CD4-positive, alpha-beta memory T cell (primary cell): ENCODE data around the gene SPTSSB. TPM values are rescaled to one million over a fixed set of nuclear protein-coding genes. Genes with fewer than 3 reads are reported as not detected.

ENCODE experiments used
- CTCF ChIA-PET: fragments of 350-600 bp; sonication (Branson Sonifier 250); formaldehyde crosslinking; loops from one replicate; lab custom pipeline; 2021; ENCODE audit warnings: inconsistent platforms; ENCODE audit not compliant: partially characterized antibody; lab: Charles Lee
- POLR2A ChIA-PET: fragments of 350-600 bp; sonication (Branson Sonifier 250); formaldehyde crosslinking; loops from one replicate; lab custom pipeline; 2021; ENCODE audit not compliant: partially characterized antibody; lab: Charles Lee
- DNase-seq, 5 donors: peaks; one replicate each; pipeline versions ENCODE4 v3.0.0 to v3.0.0-alpha.2; 2020 to 2022; ENCODE audit warnings: mixed read lengths in 1 of 5
- H3K27ac ChIP-seq: one replicate; pipeline ENCODE4 v1.7.0; 2013; ENCODE audit warnings: low read depth, low read length
- H3K27me3 ChIP-seq: 2 replicates; pipeline ENCODE4 v1.7.0; 2013; ENCODE audit warnings: mild to moderate bottlenecking, low read length, moderate library complexity; ENCODE audit not compliant: insufficient read depth
- H3K36me3 ChIP-seq: 2 replicates; pipeline ENCODE4 v1.7.0; 2013; ENCODE audit warnings: mild to moderate bottlenecking, low read length, moderate library complexity; ENCODE audit not compliant: insufficient read depth
- H3K4me1 ChIP-seq: 2 replicates; pipeline ENCODE4 v1.7.0; 2013; ENCODE audit warnings: mild to moderate bottlenecking, low read length, moderate library complexity; ENCODE audit not compliant: insufficient read depth
- H3K4me3 ChIP-seq, 2 donors: one replicate each; pipeline ENCODE4 v1.7.0; 2013; ENCODE audit warnings: low read length in 2 of 2, mild to moderate bottlenecking in 1 of 2
- H3K9me3 ChIP-seq, 2 donors: one replicate each; pipeline ENCODE4 v1.7.0; 2013; ENCODE audit warnings: low read length in 2 of 2, control low read depth in 1 of 2; ENCODE audit not compliant: control insufficient read depth in 1 of 2
- H3K27ac Mint-ChIP-seq, 7 donors: one replicate each; pipeline ENCODE4 v1.8.0; 2020 to 2021; ENCODE audit warnings: mixed read lengths in 7 of 7, mild to moderate bottlenecking in 6 of 7, inconsistent platforms in 3 of 7, moderate library complexity in 3 of 7
- H3K27me3 Mint-ChIP-seq, 2 donors: one replicate each; pipeline ENCODE4 v1.8.0; 2020 to 2021; ENCODE audit warnings: mixed read lengths in 2 of 2
- H3K36me3 Mint-ChIP-seq, 2 donors: one replicate each; pipeline ENCODE4 v1.8.0; 2020 to 2021; ENCODE audit warnings: mixed read lengths in 2 of 2, inconsistent platforms in 1 of 2, mild to moderate bottlenecking in 1 of 2
- H3K4me1 Mint-ChIP-seq, 4 donors: one replicate each; pipeline ENCODE4 v1.8.0; 2020 to 2021; ENCODE audit warnings: mixed read lengths in 4 of 4, mild to moderate bottlenecking in 1 of 4
- H3K4me3 Mint-ChIP-seq, 8 donors: one replicate each; pipeline ENCODE4 v1.8.0; 2020 to 2021; ENCODE audit warnings: mixed read lengths in 8 of 8, mild to moderate bottlenecking in 7 of 8, moderate library complexity in 6 of 8, inconsistent platforms in 3 of 8
- H3K9me3 Mint-ChIP-seq, 8 donors: one replicate each; pipeline ENCODE4 v1.8.0; 2020 to 2021; ENCODE audit warnings: mixed read lengths in 8 of 8, mild to moderate bottlenecking in 5 of 8, inconsistent platforms in 3 of 8, moderate library complexity in 1 of 8
- intact Hi-C: fragments of 100-400 bp; cut with micrococcal nuclease; formaldehyde crosslinking; loops from one replicate; pipeline ENCODE4 v1.15.1; 2023
- polyA plus RNA-seq, 2 donors: library from polyadenylated mRNA; unstranded; fragments of 300-500 nt; fragmentation: Illumina TruSeq; gene quantifications; one replicate each; pipeline ENCODE4 v1.2.3, GENCODE V29; 2021
- total RNA-seq, 2 experiments: library from RNA; stranded (reverse); gene quantifications; one replicate each; pipeline ENCODE4 v1.2.3, GENCODE V29; 2021

The SPTSSB gene
- total and polyA plus RNA-seq, 4 experiments from 2014 or later = 0.08 to 0.79 TPM; not detected in 2

DNA sequence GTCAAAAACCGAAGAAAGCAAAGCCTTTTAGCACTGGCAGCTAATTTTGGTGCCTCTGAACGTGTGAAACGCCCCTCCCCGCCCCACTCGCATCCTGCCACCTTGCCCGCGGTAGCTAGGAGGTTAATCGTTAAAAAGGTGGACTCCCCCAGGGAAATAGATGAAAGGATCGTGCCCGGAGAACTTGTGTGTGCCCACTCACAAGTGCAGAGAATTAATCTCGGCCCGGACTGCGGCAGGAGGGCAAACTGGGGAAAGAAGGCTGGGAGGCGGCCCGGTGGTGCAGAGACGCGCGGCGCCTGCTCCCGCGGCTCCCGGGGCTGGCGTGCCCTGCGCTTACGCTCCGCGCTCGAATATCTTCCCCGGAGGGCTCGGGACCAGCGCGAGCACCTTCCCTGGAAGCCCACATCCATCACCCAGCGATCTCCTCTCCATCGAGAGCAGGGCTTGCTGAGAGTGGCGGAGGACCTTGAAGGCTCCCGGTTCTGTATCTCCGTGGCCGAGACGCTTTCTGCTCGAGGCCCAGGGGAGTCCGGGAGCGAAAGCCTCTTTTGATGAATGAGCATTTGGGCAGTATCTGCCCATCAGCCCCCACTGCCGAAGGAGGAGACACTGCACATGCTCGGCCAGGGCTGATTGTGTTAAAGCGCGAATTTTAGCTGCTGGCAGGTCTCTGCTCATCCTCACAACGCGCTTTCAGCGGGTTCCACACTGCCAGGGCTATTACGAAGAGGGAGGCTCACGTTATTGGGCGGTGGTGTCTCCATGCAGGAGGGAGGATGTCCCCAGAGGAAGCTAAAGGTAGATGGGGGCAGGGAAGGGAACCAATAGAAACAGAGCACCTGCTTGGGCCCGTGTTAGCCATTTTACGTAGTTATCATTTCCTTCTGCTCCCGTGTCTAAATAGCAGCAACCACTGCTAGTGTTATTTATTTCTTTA lies 1.3 kb upstream of the SPTSSB start:
- H3K36me3 Mint-ChIP-seq = no peaks in the 10 kb centered on the region
- H3K9me3 Mint-ChIP-seq = no peaks in the 10 kb centered on the region
- intact Hi-C loops = loop anchor here (1.0 to 5.0 kb wide), 3 partner anchors 22 to 150 kb away; partner anchors contain the start of gene NMD3
- H3K4me3 Mint-ChIP-seq = peak overlapping the region; percentile 83 to 95 (median 88)
- ChIA-PET CTCF (interaction anchor here (1.2 to 3.3 kb wide), 6 partner anchors 18 to 67 kb away, joined by 3 to 23 read pairs (median 6); no protein-coding TSS in a partner anchor), POLR2A (interaction anchor here (1.0 kb wide), 1 partner anchor 23 kb away, joined by 3 read pairs; no protein-coding TSS in a partner anchor)
- peak overlapping the region in 3 of 7 donors; percentile 4 to 91 (median 47) for H3K27ac Mint-ChIP-seq
- no peaks in the 10 kb centered on the region for H3K9me3 ChIP-seq
- H3K27ac ChIP-seq = no peak overlapping the region
- peak; percentile 31 to 42 (median 39) for DNase-seq
- H3K27me3 Mint-ChIP-seq = peaks cover 4 to 17% of the 10 kb centered on the region in 2 donors
- no peaks in the 10 kb centered on the region for H3K36me3 ChIP-seq
- peak overlapping the region; percentile 46 to 69 for H3K4me3 ChIP-seq
- peaks cover 4 to 25% (median 12%) of the 10 kb centered on the region in 4 donors for H3K4me1 Mint-ChIP-seq
- peaks cover 5% of the 10 kb centered on the region for H3K27me3 ChIP-seq
- peaks cover 17% of the 10 kb centered on the region for H3K4me1 ChIP-seq

DNA sequence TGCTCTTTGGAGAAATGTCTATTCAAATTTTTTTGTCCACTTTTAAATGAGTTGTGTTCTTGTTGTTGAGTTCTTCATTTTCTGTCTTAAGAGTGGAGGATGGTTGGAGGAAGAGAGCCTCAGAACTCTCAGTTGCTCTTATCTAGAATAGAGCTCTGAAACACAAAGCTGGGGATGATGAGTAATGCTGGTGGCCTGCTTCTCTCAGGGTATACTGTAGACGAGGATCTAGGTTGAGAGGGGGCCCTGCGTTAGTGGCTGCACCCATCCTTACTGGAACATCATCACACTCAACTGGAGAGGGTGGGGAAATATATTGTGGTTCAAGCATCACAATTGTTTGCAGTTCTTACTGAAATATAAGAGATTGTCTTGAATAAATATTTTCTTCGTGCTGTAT lies 1.8 kb downstream of the SPTSSB start:
- H3K4me3 Mint-ChIP-seq = no peak overlapping the region
- H3K4me1 Mint-ChIP-seq = peaks cover 4 to 25% (median 12%) of the 10 kb centered on the region in 4 donors
- H3K36me3 Mint-ChIP-seq = no peaks in the 10 kb centered on the region
- no peaks in the 10 kb centered on the region for H3K9me3 ChIP-seq
- no peaks in the 10 kb centered on the region for H3K9me3 Mint-ChIP-seq
- DNase-seq = no peak
- peaks cover 17% of the 10 kb centered on the region for H3K4me1 ChIP-seq
- ChIA-PET CTCF (interaction anchor here (1.1 to 3.3 kb wide), 2 partner anchors 9 to 38 kb away, joined by 5 to 23 read pairs; no protein-coding TSS in a partner anchor), POLR2A (interaction anchor here (0.9 kb wide), 1 partner anchor 14 kb away, joined by 3 read pairs; no protein-coding TSS in a partner anchor)
- no peak overlapping the region for H3K4me3 ChIP-seq
- peaks cover 4 to 19% of the 10 kb centered on the region in 2 donors for H3K27me3 Mint-ChIP-seq
- peaks cover 5% of the 10 kb centered on the region for H3K27me3 ChIP-seq
- no peak overlapping the region for H3K27ac Mint-ChIP-seq
- no peaks in the 10 kb centered on the region for H3K36me3 ChIP-seq
- intact Hi-C loops = no loop called here
- H3K27ac ChIP-seq = no peak overlapping the region

DNA sequence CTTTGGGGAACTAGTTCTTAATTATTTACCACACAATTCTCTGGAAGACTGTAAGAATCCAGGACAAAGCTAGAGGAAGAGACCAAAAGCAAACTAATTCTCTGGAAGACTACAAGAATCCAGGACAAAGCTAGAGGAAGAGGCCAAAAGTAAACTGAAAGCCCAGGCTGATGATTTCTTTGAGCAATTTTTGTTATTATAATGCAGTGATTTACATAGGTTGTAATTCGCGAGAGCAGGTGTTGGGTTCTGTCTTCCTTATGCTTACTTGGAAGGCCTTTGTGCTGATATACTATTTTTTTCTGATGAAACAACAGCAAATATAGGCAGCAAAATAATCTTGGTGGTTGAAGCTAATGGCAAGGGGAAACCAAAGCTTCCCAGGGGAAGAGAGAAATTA lies 5.2 kb downstream of the SPTSSB start:
- H3K36me3 ChIP-seq = no peaks in the 10 kb centered on the region
- no peaks in the 10 kb centered on the region for H3K9me3 ChIP-seq
- H3K9me3 Mint-ChIP-seq = no peaks in the 10 kb centered on the region
- ChIA-PET POLR2A (no interaction called here), CTCF (interaction anchor here (0.8 to 1.2 kb wide), 2 partner anchors 14 to 57 kb away, joined by 3 to 4 read pairs; no protein-coding TSS in a partner anchor)
- peaks cover 0 to 6% (median 3%) of the 10 kb centered on the region in 4 donors for H3K4me1 Mint-ChIP-seq
- H3K36me3 Mint-ChIP-seq = no peaks in the 10 kb centered on the region
- H3K4me1 ChIP-seq = peaks cover 5% of the 10 kb centered on the region
- H3K4me3 Mint-ChIP-seq = no peak overlapping the region
- intact Hi-C loops = no loop called here
- peaks cover 4 to 12% of the 10 kb centered on the region in 2 donors for H3K27me3 Mint-ChIP-seq
- H3K27me3 ChIP-seq = peaks cover 5% of the 10 kb centered on the region
- H3K4me3 ChIP-seq = no peak overlapping the region
- no peak overlapping the region for H3K27ac ChIP-seq
- H3K27ac Mint-ChIP-seq = no peak overlapping the region
- no peak for DNase-seq

DNA sequence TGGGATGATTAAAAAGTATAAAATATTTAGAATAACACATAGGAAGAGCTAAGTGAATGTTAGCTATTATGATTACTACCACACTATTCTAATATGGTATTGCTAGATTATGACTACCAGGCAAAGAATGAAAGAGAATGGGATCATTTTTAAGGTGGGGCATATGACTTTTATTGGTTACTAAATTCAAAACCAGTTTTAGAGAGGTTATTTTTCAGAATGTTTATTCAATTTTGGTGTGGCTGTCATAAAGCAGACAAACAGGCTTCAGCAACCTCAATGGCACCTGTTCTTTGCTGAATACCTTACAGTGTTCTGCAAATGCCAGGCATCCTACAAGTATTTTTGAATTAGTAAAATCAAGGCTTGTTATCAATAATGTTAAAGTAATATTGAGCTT lies 12.8 kb downstream of the SPTSSB start:
- no peaks in the 10 kb centered on the region for H3K4me1 Mint-ChIP-seq
- CTCF ChIA-PET = no interaction called here

DNA sequence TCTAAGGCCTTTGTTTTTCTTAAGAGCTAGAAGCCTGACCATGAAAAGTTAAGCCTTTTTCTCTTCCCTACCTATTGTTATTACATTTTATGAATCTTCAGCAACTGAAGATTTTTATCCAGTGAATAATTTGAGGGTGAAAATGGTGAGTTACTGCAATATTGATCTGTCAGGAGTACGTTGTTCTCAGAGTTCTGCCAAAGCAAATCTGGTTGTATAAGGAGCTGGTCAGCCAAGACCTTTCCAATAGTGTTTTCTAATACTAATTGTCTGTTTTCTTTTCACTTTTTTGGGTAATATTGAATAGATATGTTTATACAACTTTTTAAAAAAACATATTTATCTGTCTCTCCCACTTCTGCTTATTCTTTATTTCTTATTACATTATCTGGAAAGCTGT lies 15.0 kb downstream of the SPTSSB start:
- no peak overlapping the region for H3K4me3 ChIP-seq
- H3K4me3 Mint-ChIP-seq = no peak overlapping the region
- ChIA-PET POLR2A (interaction anchor here (1.2 kb wide), 1 partner anchor 13 kb away, joined by 3 read pairs; no protein-coding TSS in a partner anchor), CTCF (no interaction called here)
- no peaks in the 10 kb centered on the region for H3K9me3 ChIP-seq
- H3K4me1 Mint-ChIP-seq = peaks cover 0 to 8% (median 0%) of the 10 kb centered on the region in 4 donors
- H3K4me1 ChIP-seq = no peaks in the 10 kb centered on the region
- H3K27ac Mint-ChIP-seq = no peak overlapping the region
- H3K9me3 Mint-ChIP-seq = no peaks in the 10 kb centered on the region
- H3K27me3 Mint-ChIP-seq = peaks cover 0 to 4% of the 10 kb centered on the region in 2 donors
- intact Hi-C loops = no loop called here
- H3K27ac ChIP-seq = no peak overlapping the region
- H3K36me3 Mint-ChIP-seq = no peaks in the 10 kb centered on the region
- H3K27me3 ChIP-seq = no peaks in the 10 kb centered on the region
- no peak for DNase-seq
- H3K36me3 ChIP-seq = no peaks in the 10 kb centered on the region

More for the DNA sequence above, 12.8 kb downstream of the SPTSSB start:
- intact Hi-C loops = no loop called here
- H3K27ac Mint-ChIP-seq = no peak overlapping the region
- Histone ChIP-seq H3K36me3 (no peaks in the 10 kb centered on the region), H3K27ac (no peak overlapping the region), H3K9me3 (no peaks in the 10 kb centered on the region), H3K4me3 (no peak overlapping the region), H3K27me3 (no peaks in the 10 kb centered on the region), H3K4me1 (no peaks in the 10 kb centered on the region)
- H3K4me3 Mint-ChIP-seq = no peak overlapping the region
- POLR2A ChIA-PET = no interaction called here
- no peak for DNase-seq
- no peaks in the 10 kb centered on the region for H3K9me3 Mint-ChIP-seq
- peaks cover 0 to 4% of the 10 kb centered on the region in 2 donors for H3K27me3 Mint-ChIP-seq
- H3K36me3 Mint-ChIP-seq = no peaks in the 10 kb centered on the region

DNA sequence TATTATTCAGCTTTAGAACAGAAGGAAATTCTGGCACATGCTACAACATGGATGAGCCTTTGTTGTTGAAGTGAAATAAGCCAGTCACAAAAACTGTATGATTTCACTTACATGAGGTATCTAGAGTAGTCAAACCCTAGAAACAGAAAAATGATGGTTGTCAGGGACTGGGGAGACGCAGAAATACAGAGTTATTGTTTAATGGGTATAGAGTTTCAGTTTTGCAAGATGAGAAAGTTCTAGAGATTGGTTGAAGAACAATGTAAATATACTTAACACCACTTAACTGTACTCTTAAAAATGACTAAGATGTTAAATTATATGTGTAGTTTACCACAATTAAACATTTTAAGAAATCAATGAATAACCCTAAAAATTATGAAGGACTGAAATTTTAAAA lies 15.8 kb downstream of the SPTSSB start:
- intact Hi-C loops = no loop called here
- Histone ChIP-seq H3K27me3 (no peaks in the 10 kb centered on the region), H3K4me1 (peaks cover 4% of the 10 kb centered on the region), H3K36me3 (no peaks in the 10 kb centered on the region), H3K9me3 (no peaks in the 10 kb centered on the region), H3K27ac (no peak overlapping the region), H3K4me3 (no peak overlapping the region)
- DNase-seq = no peak
- Mint-ChIP-seq H3K36me3 (no peaks in the 10 kb centered on the region), H3K9me3 (no peaks in the 10 kb centered on the region), H3K4me3 (no peak overlapping the region), H3K27me3 (peaks cover 0 to 4% of the 10 kb centered on the region in 2 donors), H3K4me1 (peaks cover 0 to 14% (median 1%) of the 10 kb centered on the region in 4 donors), H3K27ac (no peak overlapping the region)
- ChIA-PET POLR2A (interaction anchor here (1.2 kb wide), 1 partner anchor 14 kb away, joined by 3 read pairs; no protein-coding TSS in a partner anchor), CTCF (no interaction called here)

DNA sequence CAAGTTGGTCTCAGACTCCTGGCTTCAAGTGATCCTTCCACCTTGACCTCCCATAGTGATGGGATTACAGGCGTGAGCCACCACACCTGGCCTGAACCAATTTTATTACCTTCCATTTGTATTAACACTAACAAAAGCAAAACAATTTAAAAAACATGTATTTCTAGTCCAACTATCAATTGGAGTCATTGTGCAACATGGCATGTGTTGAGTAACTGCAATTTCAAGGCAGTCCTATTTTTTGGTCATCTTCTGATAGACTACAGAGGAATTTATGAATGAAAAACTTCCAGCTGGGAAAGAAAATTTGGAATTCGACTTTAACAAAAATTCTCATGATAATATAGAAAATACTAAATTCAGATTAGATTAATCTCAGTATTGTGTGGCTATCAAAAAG lies 16.8 kb downstream of the SPTSSB start:
- ChIA-PET POLR2A (no interaction called here), CTCF (no interaction called here)
- H3K27ac ChIP-seq = no peak overlapping the region
- intact Hi-C loops = loop anchor here (5.0 kb wide), 1 partner anchor 43 kb away; no protein-coding TSS in a partner anchor
- H3K27ac Mint-ChIP-seq = no peak overlapping the region
- peaks cover 0 to 4% of the 10 kb centered on the region in 2 donors for H3K27me3 Mint-ChIP-seq
- no peaks in the 10 kb centered on the region for H3K9me3 ChIP-seq
- peaks cover 8 to 24% (median 9%) of the 10 kb centered on the region in 4 donors for H3K4me1 Mint-ChIP-seq
- no peak for DNase-seq
- no peaks in the 10 kb centered on the region for H3K9me3 Mint-ChIP-seq
- peaks cover 13% of the 10 kb centered on the region for H3K4me1 ChIP-seq
- no peak overlapping the region for H3K4me3 Mint-ChIP-seq
- H3K36me3 ChIP-seq = no peaks in the 10 kb centered on the region
- no peak overlapping the region for H3K4me3 ChIP-seq
- H3K36me3 Mint-ChIP-seq = no peaks in the 10 kb centered on the region
- H3K27me3 ChIP-seq = no peaks in the 10 kb centered on the region
